ENCODE measurements around the gene PNMA5.

GRCh38 chrX:153004780-153005179, 10.9 kb upstream of the PNMA5 start:
- TF ChIP-seq CTCF (IDR thresholded peaks at IDR 0.05) (no peak), EZH2 (IDR thresholded peaks at IDR 0.05) (no peak), EZH2phosphoT487 (IDR thresholded peaks at IDR 0.05) (no peak)

All from neural progenitor cell (in vitro differentiated cells).